Astrocyte (in vitro differentiated cells and primary cell): Measurements from ENCODE around the gene PHF5A.

Experiments
- EZH2 ChIP-seq: IDR thresholded peaks from 2 replicates; pipeline ENCODE4 v1.6.1; 2012; ENCODE audit warnings: mild to moderate bottlenecking, low read length, inconsistent platforms; ENCODE audit not compliant: insufficient read depth
- TF ChIP-seq, protein P1 (sequence below): IDR thresholded peaks from 2 replicates; pipeline ENCODE4 v1.5.1; 2011; ENCODE audit warnings: low read depth, mild to moderate bottlenecking, inconsistent platforms, low read length, moderate library complexity; ENCODE audit not compliant: insufficient read depth

GRCh38 chr22:41425660-41426365 lies 42.7 kb downstream of the PHF5A start:
- TF ChIP-seq, protein P1, sequence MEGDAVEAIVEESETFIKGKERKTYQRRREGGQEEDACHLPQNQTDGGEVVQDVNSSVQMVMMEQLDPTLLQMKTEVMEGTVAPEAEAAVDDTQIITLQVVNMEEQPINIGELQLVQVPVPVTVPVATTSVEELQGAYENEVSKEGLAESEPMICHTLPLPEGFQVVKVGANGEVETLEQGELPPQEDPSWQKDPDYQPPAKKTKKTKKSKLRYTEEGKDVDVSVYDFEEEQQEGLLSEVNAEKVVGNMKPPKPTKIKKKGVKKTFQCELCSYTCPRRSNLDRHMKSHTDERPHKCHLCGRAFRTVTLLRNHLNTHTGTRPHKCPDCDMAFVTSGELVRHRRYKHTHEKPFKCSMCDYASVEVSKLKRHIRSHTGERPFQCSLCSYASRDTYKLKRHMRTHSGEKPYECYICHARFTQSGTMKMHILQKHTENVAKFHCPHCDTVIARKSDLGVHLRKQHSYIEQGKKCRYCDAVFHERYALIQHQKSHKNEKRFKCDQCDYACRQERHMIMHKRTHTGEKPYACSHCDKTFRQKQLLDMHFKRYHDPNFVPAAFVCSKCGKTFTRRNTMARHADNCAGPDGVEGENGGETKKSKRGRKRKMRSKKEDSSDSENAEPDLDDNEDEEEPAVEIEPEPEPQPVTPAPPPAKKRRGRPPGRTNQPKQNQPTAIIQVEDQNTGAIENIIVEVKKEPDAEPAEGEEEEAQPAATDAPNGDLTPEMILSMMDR = no peak
- no peak for TF ChIP-seq EZH2
